H1 (cell line): ENCODE data around the gene GRP. TPM values are rescaled to one million over a fixed set of nuclear protein-coding genes. Genes with fewer than 3 reads are reported as not detected.
A peak's percentile ranks its signal among the peaks of the same experiment; 100 is the strongest.

Source experiments
- BACH1 ChIP-seq: IDR thresholded peaks from 2 replicates; pipeline ENCODE4 v1.6.1; 2012; ENCODE audit warnings: low read length, improper control_type of control experiment
- CBX5 ChIP-seq: fragments of 300-800, 300-1000 bp; sonication (generic); IDR thresholded peaks from 2 replicates; pipeline ENCODE4 v1.7.1; 2016; ENCODE audit warnings: antibody characterized with exemption, low read length, low read depth
- EZH2 ChIP-seq: fragments of 200-600 bp; sonication (generic); IDR thresholded peaks from 2 replicates; pipeline ENCODE4 v1.7.1; 2012; ENCODE audit warnings: low read depth, mild to moderate bottlenecking, moderate library complexity, low read length, inconsistent platforms; ENCODE audit not compliant: severe bottlenecking
- FOSL1 ChIP-seq: IDR thresholded peaks from 2 replicates; pipeline ENCODE4 v1.6.1; 2011; ENCODE audit warnings: mild to moderate bottlenecking, low read depth, low read length, moderate library complexity; ENCODE audit not compliant: insufficient read depth
- GABPA ChIP-seq: IDR thresholded peaks from 2 replicates; pipeline ENCODE4 v1.6.1; 2011; ENCODE audit warnings: mild to moderate bottlenecking, low read length, moderate library complexity, borderline replicate concordance; ENCODE audit not compliant: insufficient read depth
- GTF2F1 ChIP-seq: IDR thresholded peaks from 2 replicates; pipeline ENCODE4 v1.6.1; 2012; ENCODE audit warnings: low read depth, low read length, improper control_type of control experiment, borderline replicate concordance
- HDAC2 ChIP-seq, 2 experiments: fragments of 300-600 bp in 1 of 2; sonication (generic) in 1 of 2; IDR thresholded peaks; 2 replicates each; pipeline ENCODE4 v1.6.1; 2011 to 2012; ENCODE audit warnings: low read depth in 2 of 2, low read length in 2 of 2, mild to moderate bottlenecking in 2 of 2, moderate library complexity in 2 of 2, borderline replicate concordance in 1 of 2, inconsistent platforms in 1 of 2
- HDAC6 ChIP-seq: IDR thresholded peaks from one replicate; pipeline ENCODE4 v1.7.1; 2012; ENCODE audit warnings: low read depth, mild to moderate bottlenecking, inconsistent platforms, low read length, moderate library complexity
- POLR2A ChIP-seq, 2 experiments: IDR thresholded peaks; 1 replicate in 1 of 2; 2 replicates in 1 of 2; pipeline ENCODE4 v1.6.1; 2011; ENCODE audit warnings: low read depth in 2 of 2, low read length in 2 of 2, mild to moderate bottlenecking in 2 of 2; ENCODE audit errors: control extremely low read depth in 1 of 2
- POLR2AphosphoS5 ChIP-seq: IDR thresholded peaks from 2 replicates; pipeline ENCODE4 v1.6.1; 2011; ENCODE audit warnings: low read depth, low read length
- RXRA ChIP-seq: IDR thresholded peaks from 2 replicates; pipeline ENCODE4 v1.6.1; 2011; ENCODE audit warnings: low read depth, mild to moderate bottlenecking, low read length, moderate library complexity; ENCODE audit not compliant: insufficient read depth
- SIN3A ChIP-seq, 2 experiments: IDR thresholded peaks in 1 of 2; conservative IDR thresholded peaks in 1 of 2; 2 replicates each; pipeline ENCODE4 v1.6.1; 2011 to 2012; ENCODE audit warnings: low read length in 2 of 2, improper control_type of control experiment in 1 of 2, low read depth in 1 of 2, mild to moderate bottlenecking in 1 of 2
- SP1 ChIP-seq: IDR thresholded peaks from 2 replicates; pipeline ENCODE4 v1.6.1; 2011; ENCODE audit warnings: low read depth, low read length
- SUZ12 ChIP-seq: fragments of 200-600 bp; sonication (generic); IDR thresholded peaks from 2 replicates; pipeline ENCODE4 v1.6.1; 2012; ENCODE audit warnings: mild to moderate bottlenecking, inconsistent platforms, low read length, moderate library complexity, mixed read lengths
- TAF1 ChIP-seq: IDR thresholded peaks from 2 replicates; pipeline ENCODE4 v1.6.1; 2011; ENCODE audit warnings: mild to moderate bottlenecking, low read depth, low read length
- TBP ChIP-seq: IDR thresholded peaks from 2 replicates; pipeline ENCODE4 v1.6.1; 2011; ENCODE audit warnings: low read depth, low read length, improper control_type of control experiment
- TCF12 ChIP-seq: IDR thresholded peaks from 2 replicates; pipeline ENCODE4 v1.6.1; 2011; ENCODE audit warnings: low read depth, mild to moderate bottlenecking, low read length
- YY1 ChIP-seq: IDR thresholded peaks from 2 replicates; pipeline ENCODE4 v1.6.1; 2011; ENCODE audit warnings: low read depth, mild to moderate bottlenecking, low read length
- polyA plus RNA-seq, 7 experiments: library from polyadenylated mRNA; depleted of rRNA in 3 of 7; stranded (reverse) in 5 of 7; unstranded in 2 of 7; fragments of >200 nt in 5 of 7; fragments of 200-250 nt in 2 of 7; gene quantifications; 1 replicate in 5 of 7; 2 replicates in 1 of 7; 4 replicates in 1 of 7; pipeline versions ENCODE4 v1.2.1 to v1.2.3, GENCODE V29; 2011 to 2013; ENCODE audit warnings: missing spikeins in 2 of 7, mixed read lengths in 2 of 7
- total RNA-seq: library from RNA; stranded (reverse); fragmentation: NEBNext Ultra II Directional; extraction: Animal tissue kit (Norgen Biotek cat#: 25700); gene quantifications from 2 replicates; pipeline ENCODE4 v1.2.1, GENCODE V29; 2021
- TF ChIP-seq, protein P1 (sequence below), 3 experiments: IDR thresholded peaks; 1 replicate in 2 of 3; 2 replicates in 1 of 3; pipeline versions ENCODE4 v1.5.1 to v1.6.1; 2011; ENCODE audit warnings: low read length in 3 of 3, mild to moderate bottlenecking in 3 of 3, inconsistent platforms in 2 of 3, low read depth in 1 of 3, moderate library complexity in 1 of 3; ENCODE audit not compliant: insufficient read depth in 1 of 3; ENCODE audit errors: control extremely low read depth in 1 of 3

The GRP gene
- total and polyA plus RNA-seq, 2 of the 8 experiments (the other 6 are each of a cell fraction or from before 2014, with no cell fraction given): not detected

GRCh38 chr18:59272891-59273758, 53.2 kb downstream of the GRP start, which contains the start of gene RAX (continued):
- no peak for TF ChIP-seq RXRA
- no peak for TF ChIP-seq CBX5
- TF ChIP-seq SP1: peak; percentile 81
- TF ChIP-seq SUZ12: no peak
- TF ChIP-seq HDAC2 (IDR thresholded peaks at IDR 0.05; ENCODE audit: borderline replicate concordance in 1 of 2, low read depth in 2 of 2, low read length in 2 of 2): 0 out of 4 replicates have a peak, but pooled peaks of 1 of the 2 experiments have one; percentile 14
- no peak for TF ChIP-seq GTF2F1
- TF ChIP-seq EZH2: peak; percentile 35
- TF ChIP-seq BACH1: no peak
- TF ChIP-seq FOSL1: no peak
- TF ChIP-seq GABPA: no peak
- no peak for TF ChIP-seq POLR2AphosphoS5
- TF ChIP-seq, protein P1, sequence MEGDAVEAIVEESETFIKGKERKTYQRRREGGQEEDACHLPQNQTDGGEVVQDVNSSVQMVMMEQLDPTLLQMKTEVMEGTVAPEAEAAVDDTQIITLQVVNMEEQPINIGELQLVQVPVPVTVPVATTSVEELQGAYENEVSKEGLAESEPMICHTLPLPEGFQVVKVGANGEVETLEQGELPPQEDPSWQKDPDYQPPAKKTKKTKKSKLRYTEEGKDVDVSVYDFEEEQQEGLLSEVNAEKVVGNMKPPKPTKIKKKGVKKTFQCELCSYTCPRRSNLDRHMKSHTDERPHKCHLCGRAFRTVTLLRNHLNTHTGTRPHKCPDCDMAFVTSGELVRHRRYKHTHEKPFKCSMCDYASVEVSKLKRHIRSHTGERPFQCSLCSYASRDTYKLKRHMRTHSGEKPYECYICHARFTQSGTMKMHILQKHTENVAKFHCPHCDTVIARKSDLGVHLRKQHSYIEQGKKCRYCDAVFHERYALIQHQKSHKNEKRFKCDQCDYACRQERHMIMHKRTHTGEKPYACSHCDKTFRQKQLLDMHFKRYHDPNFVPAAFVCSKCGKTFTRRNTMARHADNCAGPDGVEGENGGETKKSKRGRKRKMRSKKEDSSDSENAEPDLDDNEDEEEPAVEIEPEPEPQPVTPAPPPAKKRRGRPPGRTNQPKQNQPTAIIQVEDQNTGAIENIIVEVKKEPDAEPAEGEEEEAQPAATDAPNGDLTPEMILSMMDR (IDR thresholded peaks at IDR 0.05; ENCODE audit: control extremely low read depth in 1 of 3, insufficient read depth in 1 of 3, low read depth in 1 of 3, low read length in 3 of 3): peak in 2 of 3 experiments; percentile 52 to 73; a peak in 3 of 4 replicates
- TF ChIP-seq HDAC6: no peak
- TF ChIP-seq YY1: peak; percentile 68; the same call in 1 of the 2 replicates
- TF ChIP-seq TAF1: peak; percentile 52; the same call in 1 of the 2 replicates
- TF ChIP-seq TCF12: 0 out of 2 replicates have a peak, but pooled peaks have one; percentile 56
- 0 out of 4 replicates have a peak, but pooled peaks of 1 of the 2 experiments have one; percentile 21 for TF ChIP-seq SIN3A (conservative IDR thresholded peaks at IDR 0.05 in 1 of 2, IDR thresholded peaks at IDR 0.05 in 1 of 2; ENCODE audit: low read depth in 1 of 2, low read length in 2 of 2)
- peak; percentile 48; the same call in 1 of the 2 replicates for TF ChIP-seq TBP
- no peak for TF ChIP-seq POLR2A (IDR thresholded peaks at IDR 0.05; ENCODE audit: control extremely low read depth in 1 of 2, low read depth in 2 of 2, low read length in 2 of 2)
